ENCODE results near the gene SORBS1. TPM values are rescaled to one million over a fixed set of nuclear protein-coding genes. Genes with fewer than 3 reads are reported as not detected.

SORBS1 gene
- total RNA-seq, 1 donor from 2014 or later, result 221 TPM

DNA sequence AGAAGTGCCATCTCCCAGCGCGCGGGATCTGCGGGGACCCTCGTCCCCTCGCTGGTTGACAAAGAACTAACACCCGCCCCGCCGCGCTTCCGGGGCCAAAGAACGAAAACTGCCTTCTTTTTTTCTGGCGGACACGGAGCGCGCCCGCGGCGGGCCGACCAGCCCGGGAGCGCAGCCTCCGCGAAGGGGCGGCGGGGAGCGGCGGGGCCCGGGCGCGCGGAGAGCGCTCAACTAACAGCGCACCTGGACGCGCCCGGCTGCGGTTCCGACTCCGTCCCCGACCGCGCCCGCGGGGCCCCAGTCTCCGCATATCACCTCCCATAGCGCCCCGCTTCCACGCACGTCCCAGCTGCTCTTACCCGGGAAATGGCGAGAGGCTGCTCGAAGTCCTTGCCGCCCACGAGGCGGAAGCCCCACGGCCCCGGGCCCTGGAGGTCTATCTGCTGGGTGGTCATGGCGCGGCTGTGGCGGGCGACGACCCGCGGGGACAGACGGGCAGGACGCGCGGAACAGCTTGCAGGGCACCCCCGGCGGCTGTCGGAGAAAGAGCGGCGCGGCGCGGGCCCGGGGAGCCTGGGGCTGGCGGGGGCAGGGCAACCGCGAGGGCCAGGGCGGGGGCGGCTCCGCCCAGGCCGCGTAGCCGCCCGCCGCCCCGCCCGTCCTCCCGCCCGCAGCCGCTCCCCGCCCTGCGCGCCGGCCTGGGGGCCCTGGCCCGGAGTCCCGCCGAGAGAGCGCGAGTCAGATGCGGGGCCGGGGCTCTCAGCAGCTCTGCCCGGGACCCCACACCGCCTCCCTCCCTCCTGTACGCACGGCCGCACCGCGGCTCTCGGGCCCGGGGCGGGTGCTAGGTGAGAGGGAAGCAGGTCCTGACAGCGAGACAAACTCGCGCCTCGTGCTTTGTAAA lies 270.5 kb downstream of the SORBS1 start, which contains the start of gene PDLIM1:
TSS of gene PDLIM1 (minus strand) at position 543 of the 904 bp plus-strand sequence. CDS start at position 455, 88 bp downstream.
- Mint-ChIP-seq H3K27me3 (ENCODE audit: unreplicated experiment) (peaks cover 24% of the 10 kb centered on the region), H3K9me3 (ENCODE audit: unreplicated experiment) (peaks cover 8% of the 10 kb centered on the region), H3K27ac (ENCODE audit: unreplicated experiment) (no peak within 1 kb of the TSS), H3K4me1 (ENCODE audit: low read depth, unreplicated experiment) (peaks cover 3% of the 10 kb centered on the region), H3K36me3 (ENCODE audit: unreplicated experiment) (no peaks in the 10 kb centered on the region), H3K4me3 (ENCODE audit: unreplicated experiment) (peak within 1 kb of the TSS; percentile 85)
- TF ChIP-seq, protein P1, sequence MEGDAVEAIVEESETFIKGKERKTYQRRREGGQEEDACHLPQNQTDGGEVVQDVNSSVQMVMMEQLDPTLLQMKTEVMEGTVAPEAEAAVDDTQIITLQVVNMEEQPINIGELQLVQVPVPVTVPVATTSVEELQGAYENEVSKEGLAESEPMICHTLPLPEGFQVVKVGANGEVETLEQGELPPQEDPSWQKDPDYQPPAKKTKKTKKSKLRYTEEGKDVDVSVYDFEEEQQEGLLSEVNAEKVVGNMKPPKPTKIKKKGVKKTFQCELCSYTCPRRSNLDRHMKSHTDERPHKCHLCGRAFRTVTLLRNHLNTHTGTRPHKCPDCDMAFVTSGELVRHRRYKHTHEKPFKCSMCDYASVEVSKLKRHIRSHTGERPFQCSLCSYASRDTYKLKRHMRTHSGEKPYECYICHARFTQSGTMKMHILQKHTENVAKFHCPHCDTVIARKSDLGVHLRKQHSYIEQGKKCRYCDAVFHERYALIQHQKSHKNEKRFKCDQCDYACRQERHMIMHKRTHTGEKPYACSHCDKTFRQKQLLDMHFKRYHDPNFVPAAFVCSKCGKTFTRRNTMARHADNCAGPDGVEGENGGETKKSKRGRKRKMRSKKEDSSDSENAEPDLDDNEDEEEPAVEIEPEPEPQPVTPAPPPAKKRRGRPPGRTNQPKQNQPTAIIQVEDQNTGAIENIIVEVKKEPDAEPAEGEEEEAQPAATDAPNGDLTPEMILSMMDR (IDR thresholded peaks at IDR 0.05; ENCODE audit: partially characterized antibody, unreplicated experiment), result no peak
- peak; percentile 62 for DNase-seq

DNA sequence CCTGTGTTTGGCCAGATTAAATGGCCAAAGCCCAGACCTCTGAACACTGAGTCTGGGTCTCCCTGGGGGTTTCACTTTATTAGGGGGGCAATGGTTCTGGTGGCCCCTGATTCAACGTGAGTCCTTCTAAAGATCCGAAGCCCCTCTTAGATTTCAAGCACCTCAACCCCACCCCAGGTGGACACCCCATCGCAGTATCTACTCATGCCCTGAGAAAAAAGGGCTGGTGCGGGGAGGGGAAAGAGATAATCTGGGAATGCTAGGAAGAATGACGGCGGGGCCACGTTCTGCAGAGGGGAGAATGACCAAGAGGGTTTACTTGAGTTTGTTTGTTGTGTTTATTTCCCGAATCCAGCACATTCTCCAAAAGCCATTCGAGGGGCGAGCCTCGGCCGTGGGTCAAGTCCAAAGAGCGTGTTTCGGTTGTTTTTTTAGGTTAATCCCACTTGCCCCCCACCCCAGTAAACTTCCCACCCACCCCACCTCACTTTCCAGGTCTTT lies 271.2 kb downstream of the SORBS1 start:
- no peak for DNase-seq
- Mint-ChIP-seq H3K36me3 (ENCODE audit: unreplicated experiment) (no peaks in the 10 kb centered on the region), H3K27ac (ENCODE audit: unreplicated experiment) (no peak overlapping the region), H3K9me3 (ENCODE audit: unreplicated experiment) (peaks cover 8% of the 10 kb centered on the region), H3K4me3 (ENCODE audit: unreplicated experiment) (peak overlapping the region; percentile 83), H3K27me3 (ENCODE audit: unreplicated experiment) (peaks cover 19% of the 10 kb centered on the region), H3K4me1 (ENCODE audit: low read depth, unreplicated experiment) (peaks cover 3% of the 10 kb centered on the region)
- TF ChIP-seq, protein P1 (IDR thresholded peaks at IDR 0.05; ENCODE audit: partially characterized antibody, unreplicated experiment), result no peak

DNA sequence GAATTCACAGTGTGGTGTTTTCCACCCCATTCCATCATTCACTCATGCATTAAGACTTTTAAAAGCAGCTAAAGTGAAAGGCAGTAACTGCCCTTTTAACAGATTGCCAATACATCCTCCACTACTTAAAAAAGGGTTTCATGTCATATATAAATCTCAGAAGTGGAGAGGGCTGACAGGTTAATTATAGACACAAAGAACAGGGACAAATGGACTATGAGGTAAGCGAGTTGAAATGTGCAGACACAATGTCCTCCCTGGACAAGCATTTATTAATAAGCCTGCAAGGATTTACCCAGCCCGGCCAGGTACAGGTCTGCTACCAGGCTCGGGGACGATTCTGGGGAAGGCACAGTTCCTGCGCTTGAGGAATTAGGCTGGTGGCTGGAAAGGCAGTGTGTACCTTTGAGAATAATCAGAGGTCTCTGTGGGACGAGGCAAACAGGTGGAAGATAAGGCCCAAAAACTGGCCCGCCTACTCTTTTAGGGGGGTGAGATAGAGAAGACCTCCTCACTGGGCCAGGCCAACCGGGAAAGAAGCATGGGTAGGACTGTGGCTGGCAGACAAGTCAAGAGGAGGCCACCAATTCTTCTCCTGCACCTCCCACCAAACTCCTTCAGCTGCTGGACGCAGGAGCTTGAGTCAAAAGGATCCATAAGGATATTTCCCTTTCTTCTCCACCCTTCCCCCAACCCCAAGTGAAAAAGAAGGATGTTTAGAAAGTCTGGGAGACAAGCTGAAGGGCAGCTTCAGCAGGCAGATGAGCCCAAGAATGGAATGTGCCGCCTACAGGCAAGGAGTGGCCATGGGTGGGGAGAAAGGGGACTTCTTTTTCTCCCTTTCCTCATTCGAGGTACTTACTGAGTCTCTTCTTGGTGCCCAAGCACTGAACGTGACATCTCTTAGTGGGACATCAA lies 271.9 kb downstream of the SORBS1 start:
- Mint-ChIP-seq H3K4me3 (ENCODE audit: unreplicated experiment) (peak overlapping the region; percentile 14), H3K36me3 (ENCODE audit: unreplicated experiment) (no peaks in the 10 kb centered on the region), H3K27me3 (ENCODE audit: unreplicated experiment) (peaks cover 16% of the 10 kb centered on the region), H3K4me1 (ENCODE audit: low read depth, unreplicated experiment) (peaks cover 3% of the 10 kb centered on the region), H3K9me3 (ENCODE audit: unreplicated experiment) (peaks cover 8% of the 10 kb centered on the region), H3K27ac (ENCODE audit: unreplicated experiment) (no peak overlapping the region)
- DNase-seq, result no peak
- TF ChIP-seq, protein P1 (IDR thresholded peaks at IDR 0.05; ENCODE audit: partially characterized antibody, unreplicated experiment), result no peak

DNA sequence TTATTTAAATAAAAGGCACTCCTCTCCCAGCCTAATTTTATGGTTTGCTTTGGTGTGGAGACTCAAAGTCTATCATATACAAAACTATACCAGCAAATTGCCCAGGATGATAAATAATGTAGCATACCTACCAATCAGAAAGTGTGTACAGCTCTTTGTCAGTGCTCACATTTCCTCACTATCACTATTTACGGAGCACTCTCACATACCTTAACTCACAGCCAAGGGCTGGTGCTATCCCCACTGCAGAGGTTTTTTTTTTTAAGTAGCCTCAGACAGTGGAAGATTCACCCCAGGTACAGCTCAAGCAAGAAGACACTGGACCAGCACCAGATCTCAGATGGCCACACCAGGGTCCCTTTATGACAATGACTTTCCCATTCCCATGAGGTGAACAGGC lies 272.9 kb downstream of the SORBS1 start:
- Mint-ChIP-seq H3K27ac (ENCODE audit: unreplicated experiment) (no peak overlapping the region), H3K4me3 (ENCODE audit: unreplicated experiment) (no peak overlapping the region), H3K4me1 (ENCODE audit: low read depth, unreplicated experiment) (peaks cover 3% of the 10 kb centered on the region), H3K9me3 (ENCODE audit: unreplicated experiment) (peaks cover 8% of the 10 kb centered on the region), H3K27me3 (ENCODE audit: unreplicated experiment) (peaks cover 16% of the 10 kb centered on the region), H3K36me3 (ENCODE audit: unreplicated experiment) (no peaks in the 10 kb centered on the region)
- no peak for DNase-seq
- TF ChIP-seq, protein P1 (IDR thresholded peaks at IDR 0.05; ENCODE audit: partially characterized antibody, unreplicated experiment), result no peak

Data from glutamatergic neuron (in vitro differentiated cells).